ACHN (cell line): ENCODE results near the gene SART1.
"Not testable (repeated sequence)": the region's sequence is repeated elsewhere in the genome, so short reads cannot be mapped to it uniquely, and the experiment has no call there.

Source experiments
- DNase-seq: peaks from one replicate; pipeline ENCODE4 v3.0.0-alpha.2; 2015
- in situ Hi-C: cut with HindIII; loops from 2 replicates; pipeline ENCODE4 v1.10.0; 2017; ENCODE audit warnings: low sequenced_read_pairs, low pct_ligation_motif_present, low pct_unique_long_range_greater_than_20kb

SART1 gene

DNA sequence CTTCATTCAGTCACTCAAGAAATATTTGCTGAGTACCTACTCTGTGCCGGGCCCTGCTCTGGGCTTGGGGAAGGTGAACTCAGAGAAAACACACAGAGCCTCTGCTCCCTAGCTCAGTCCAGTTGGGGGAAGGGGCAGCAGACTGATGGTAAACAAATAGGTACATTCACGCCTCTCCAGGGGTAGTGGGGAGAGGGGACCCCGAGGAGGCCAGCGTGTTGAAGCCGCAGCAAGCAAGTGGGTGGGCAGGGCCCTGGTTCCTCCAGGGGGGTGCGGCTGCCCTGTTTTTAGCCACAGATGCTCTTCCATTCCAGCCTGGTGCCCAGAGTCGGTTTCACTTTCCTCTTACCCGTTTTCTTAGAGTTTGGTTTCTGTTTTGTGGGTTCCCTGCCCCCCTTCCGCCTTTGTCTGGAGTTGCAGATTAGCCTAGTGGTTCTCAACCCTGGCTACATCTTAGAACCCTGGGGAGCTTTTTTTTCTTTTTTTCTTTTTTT, 33.6 kb upstream of the SART1 start:
- in situ Hi-C loops, result no loop called here
- DNase-seq, result no peak

GRCh38 chr11:65928667-65929066, 32.9 kb upstream of the SART1 start:
- no peak for DNase-seq

DNA sequence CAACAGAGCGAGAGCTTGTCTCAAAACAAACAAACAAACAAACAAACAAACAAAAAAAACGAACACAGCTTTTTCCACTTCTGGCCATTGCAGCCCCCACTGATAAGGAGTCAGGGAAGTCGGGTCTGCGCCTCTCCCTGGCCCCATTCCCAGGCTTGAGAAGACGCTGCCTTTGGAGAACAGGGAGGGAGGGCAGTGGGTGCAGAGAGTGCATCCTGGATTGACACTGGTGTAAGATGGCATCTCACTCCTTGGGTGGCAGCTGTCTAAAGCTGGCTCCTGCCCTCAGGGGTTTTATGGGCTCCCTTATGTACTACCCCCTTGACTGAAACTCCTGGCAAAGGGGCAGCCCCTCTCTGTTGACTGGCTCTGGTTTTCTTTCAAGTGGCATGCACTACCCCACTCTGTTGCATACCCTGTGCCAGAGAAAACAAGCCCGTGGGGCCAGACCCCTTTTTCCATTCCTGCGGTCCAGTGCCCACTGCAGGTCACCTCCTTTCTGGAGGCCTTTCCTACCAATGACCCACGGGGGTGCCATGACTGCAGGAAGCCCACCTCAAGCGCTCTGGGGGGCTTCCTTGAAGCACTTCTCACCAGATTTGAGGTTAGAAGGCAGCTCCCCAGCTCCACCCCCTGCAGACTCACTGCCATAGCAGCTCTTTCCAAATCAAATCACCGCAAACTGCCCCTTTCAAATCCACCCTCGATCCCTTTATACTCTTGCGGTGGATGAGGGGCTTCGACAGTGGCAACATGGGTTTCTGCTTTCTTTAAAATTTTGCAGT, 29.6 kb upstream of the SART1 start:
- DNase-seq, result no peak
- in situ Hi-C loops, result no loop called here

More at GRCh38 chr11:65928667-65929066, 32.9 kb upstream of the SART1 start:
- in situ Hi-C loops, result no loop called here

DNA sequence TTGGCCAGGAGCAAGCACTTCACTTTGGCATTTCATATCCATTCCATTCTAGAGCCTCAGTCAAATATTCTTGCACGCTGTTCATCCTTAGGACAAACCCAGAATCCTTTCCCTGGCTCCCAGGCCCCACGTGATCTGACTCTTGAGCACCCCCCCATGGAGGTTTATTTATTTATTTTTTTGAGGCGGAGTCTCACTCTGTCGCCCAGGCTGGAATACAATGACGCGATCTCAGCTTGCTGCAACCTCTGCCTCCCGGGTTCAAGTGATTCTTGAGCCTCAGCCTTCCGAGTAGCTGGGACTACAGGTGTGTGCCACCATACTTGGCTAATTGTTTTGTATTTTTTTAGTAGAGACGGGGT, 29.0 kb upstream of the SART1 start:
- in situ Hi-C loops, result no loop called here
- DNase-seq, result no peak

DNA sequence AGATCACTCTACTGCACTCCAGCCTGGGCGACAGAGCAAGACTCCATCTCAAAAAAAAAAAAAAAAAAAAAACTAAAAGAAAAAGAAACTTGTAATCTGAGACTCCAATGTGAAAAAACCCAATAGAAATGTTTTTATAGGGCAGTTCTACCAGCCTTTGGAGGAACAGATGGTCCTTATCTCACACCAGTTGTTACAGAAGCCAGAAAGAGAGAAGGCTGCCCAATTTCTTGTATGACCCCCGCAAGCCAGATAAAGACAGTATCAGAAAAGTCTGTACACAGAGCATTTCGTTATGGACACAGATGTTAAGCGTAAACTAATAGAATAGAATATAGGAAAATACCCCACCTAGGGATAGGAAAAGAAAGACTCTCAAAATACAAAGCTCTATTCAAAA, 27.5 kb upstream of the SART1 start:
- DNase-seq, result no peak
- in situ Hi-C loops, result no loop called here

- no peak for DNase-seq
- in situ Hi-C loops, result no loop called here
These were observed 23.8 kb upstream of the SART1 start for GRCh38 chr11:65937766-65938165.

GRCh38 chr11:65941720-65942310, 19.7 kb upstream of the SART1 start:
- no peak for DNase-seq
- in situ Hi-C loops, result no loop called here

DNA sequence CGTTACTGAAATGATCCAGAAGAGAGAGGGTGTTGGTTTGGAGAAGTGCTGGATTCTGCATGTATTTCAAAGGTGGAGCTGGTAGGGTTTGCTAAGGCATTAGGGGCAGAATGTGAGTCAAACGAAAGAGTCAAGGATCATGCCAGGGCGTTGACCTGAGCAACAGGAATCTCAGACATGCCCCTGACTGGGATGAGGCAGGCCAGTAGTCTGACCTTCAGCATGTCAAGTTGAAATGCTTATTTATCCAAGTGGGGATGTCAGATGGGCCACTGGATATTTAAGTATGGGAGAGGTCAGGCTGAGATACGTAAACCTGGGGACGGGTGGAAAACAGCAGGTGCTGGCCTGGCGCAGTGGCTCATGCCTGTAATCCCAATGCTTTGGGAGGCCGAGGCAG, 19.0 kb upstream of the SART1 start:
- in situ Hi-C loops, result no loop called here
- DNase-seq, result no peak

DNA sequence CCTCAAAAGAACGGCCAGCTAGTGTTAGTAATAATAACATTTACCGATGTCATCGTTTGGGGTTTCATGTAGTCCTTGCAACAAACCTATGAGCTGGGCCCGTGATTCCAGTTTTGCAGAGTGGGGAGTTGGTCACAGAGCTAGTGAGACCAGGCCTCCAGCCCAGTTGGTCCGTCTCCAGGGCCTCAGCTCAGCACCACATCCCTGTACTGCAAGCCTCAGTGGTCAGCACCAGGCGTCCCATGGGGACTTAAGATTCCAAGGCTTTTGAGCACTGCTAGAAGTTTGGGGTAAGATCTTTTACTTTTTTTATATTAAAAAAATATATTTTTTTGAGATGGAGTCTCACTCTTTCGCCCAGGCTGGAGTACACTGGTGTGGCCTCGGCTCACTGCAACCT, 17.3 kb upstream of the SART1 start:
- DNase-seq, result no peak
- in situ Hi-C loops, result no loop called here

DNA sequence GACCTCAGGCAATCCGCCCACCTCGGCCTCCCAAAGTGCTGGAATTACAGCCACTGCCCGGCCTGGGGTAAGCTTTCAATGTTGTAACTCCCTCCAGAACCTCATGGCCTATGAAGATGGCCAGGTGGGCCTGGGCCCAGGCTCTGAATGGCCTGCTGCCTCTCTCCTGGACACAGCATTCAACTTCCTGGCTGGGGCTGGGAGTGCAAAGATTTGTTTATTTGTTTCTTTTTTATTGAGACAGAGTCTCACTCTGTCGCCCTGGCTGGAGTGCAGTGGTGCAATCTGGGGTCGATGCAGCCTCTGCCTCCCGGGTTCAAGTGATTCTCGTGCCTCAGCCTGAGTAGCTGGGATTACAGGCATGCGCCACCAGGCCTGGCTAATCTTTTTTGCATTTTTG, 16.8 kb upstream of the SART1 start:
- in situ Hi-C loops, result no loop called here
- DNase-seq, result no peak

DNA sequence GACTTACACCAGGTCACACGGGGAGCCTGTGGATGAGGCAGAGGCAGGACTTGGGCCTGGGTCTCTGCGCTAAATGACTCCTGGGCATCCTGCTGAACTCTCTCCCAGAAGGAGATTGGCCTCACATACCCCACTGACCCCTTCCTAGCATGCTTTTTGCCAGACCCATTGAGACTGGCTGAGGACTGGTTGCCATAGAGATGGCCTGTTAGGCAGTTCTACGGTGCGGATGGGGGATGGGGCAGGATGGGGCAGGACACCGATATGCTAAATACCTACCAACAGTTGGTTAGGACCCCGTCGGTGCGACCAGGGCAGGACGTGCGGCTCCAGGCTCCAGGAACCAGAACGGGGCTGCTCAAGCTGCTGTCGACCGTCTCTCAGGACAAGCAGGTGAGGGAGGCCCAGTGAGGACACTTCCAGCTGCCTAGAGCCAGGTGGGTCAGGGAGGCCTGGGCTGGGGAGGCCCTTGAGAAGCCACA, 16.1 kb upstream of the SART1 start, which contains the start of gene TSGA10IP:
TSGA10IP (plus strand) TSS at position 51 of the 482 bp plus-strand sequence; CDS start at position 247, 196 bp downstream.
- no peak for DNase-seq
- in situ Hi-C loops, result no loop called here

GRCh38 chr11:65945941-65946558, 15.5 kb upstream of the SART1 start:
- in situ Hi-C loops, result no loop called here
- no peak for DNase-seq

DNA sequence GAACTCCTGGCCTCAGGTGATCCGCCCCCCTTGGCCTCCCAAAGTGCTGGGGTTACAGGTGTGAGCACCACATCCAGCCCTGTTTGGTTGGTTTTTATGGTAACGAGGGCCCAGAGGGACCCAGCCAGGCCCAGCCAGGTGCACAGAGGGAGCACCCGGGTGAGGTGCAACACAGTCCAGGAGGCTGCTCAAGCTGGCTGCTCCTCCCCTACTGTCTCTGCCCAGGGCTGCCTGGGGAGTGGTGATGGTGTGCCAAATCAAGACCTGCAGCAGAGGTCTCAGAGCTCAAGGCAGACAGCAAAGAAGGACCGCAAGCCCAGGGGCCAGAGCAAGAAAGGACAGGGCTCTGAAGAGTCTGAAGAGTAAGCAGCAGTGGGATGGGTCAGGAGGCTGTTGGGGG, 14.9 kb upstream of the SART1 start:
- DNase-seq, result no peak
- in situ Hi-C loops, result no loop called here

DNA sequence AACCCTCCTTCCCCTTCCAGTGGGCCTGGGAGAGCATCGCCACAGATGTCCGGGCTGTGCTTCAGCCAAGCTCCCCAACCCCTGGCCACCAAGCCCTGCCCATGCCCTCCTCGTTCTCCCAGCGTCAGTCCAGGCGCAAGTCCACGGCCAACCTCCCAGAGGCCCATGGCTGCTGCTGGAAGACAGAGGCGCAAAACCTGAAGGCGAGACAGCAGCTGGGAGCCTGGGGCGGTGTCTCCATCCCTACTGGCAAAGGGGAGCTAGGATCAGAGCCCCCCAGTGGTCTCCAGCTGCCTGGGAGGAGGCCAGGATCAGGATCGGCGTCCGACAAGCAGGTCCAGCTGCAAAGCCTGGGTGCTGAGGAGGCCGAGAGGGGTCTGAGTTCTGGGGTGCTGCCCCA, 14.4 kb upstream of the SART1 start:
- in situ Hi-C loops, result no loop called here
- DNase-seq, result no peak

DNA sequence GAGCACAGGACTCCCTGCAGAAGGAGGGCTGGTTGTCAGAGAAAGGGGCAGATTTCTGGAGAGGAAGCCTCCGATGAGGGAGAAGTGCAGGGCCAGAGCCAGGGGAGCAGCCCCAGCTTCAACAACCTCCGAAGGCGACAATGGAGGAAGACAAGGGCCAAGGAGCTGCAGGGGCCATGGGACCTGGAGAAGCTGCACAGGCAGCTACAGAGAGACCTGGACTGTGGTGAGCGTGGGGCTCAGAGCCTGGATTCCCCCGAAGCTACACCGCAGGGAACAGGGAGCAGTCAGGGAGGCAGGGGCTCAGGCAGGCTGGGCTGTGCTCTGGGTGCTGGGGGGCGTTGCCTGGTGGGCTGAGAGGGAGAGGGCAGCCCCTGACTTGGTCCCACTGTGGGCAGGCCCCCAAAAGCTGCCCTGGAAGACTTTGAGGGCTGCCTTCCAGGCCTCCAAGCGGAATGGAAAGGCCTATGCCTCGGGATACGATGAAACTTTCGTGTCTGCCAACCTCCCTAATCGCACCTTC, 13.9 kb upstream of the SART1 start:
- in situ Hi-C loops, result no loop called here
- no peak for DNase-seq

DNA sequence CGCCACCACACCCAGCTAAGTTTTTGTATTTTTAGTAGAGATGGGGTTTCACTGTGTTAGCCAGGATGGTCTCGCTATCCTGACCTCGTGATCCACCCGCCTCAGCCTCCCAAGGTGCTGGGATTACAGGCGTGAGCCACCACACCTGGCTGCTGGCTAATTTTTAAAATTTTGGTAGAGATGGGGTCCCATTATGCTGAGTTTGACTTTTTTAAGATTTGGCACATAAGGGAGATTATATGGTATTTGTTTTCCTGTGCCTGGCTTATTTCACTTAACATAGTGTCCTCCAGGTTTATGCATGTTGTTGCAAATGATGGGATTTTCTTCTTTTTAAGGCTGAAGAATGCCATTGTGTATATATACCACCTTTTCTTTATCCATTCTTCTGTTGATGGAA, 10.8 kb upstream of the SART1 start:
- in situ Hi-C loops, result not testable (repeated sequence)

GRCh38 chr11:65951641-65952040, 9.9 kb upstream of the SART1 start:
- DNase-seq, in situ Hi-C loops: not testable (repeated sequence)

More for the DNA sequence above, 10.8 kb upstream of the SART1 start:
- DNase-seq, result not testable (repeated sequence)

DNA sequence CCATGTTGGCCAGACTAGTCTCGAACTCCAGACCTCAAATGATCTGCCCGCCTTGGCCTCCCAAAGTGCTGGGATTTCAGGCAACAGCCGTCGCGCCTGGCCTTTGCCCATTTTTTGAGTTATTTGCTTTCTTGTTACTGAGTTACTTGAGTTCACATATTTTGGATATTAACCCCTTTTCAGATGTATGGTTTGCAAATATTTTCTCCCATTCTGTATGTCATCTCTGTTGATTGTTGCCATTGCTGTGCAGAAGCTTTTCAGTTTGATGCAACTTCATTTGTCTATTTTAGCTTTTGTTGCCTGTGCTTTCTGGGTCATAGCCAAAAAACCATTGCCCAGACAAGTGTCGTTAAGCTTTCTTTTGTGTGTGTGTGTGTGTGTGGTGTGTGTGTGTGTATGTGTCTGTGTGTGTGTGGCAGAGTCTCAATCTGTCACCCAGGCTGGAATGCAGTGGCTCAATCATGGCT, 9.4 kb upstream of the SART1 start:
- in situ Hi-C loops, result no loop called here
- DNase-seq, result no peak

- in situ Hi-C loops, result no loop called here
- DNase-seq, result no peak
These were observed 8.1 kb upstream of the SART1 start for GRCh38 chr11:65953471-65953870.
